HG02678 (cell line): ENCODE results near the gene MAP3K10.
A peak's percentile ranks its signal among the peaks of the same experiment; 100 is the strongest.
"Not testable (repeated sequence)": the region's sequence is repeated elsewhere in the genome, so short reads cannot be mapped to it uniquely, and the experiment has no call there.

Experiments used
- ATAC-seq: cut with Tn5 transposase; IDR thresholded peaks from one replicate; pipeline ENCODE4 v1.9.1; 2021; ENCODE audit warnings: mild to moderate bottlenecking, moderate library complexity; ENCODE audit not compliant: unreplicated experiment

Gene MAP3K10

GRCh38 chr19:40190891-40191835 lies at the start of gene MAP3K10:
TSS of gene MAP3K10 (plus strand) at chr19:40191426. CDS start at chr19:40192032, 606 bp downstream.
- ATAC-seq: peak; percentile 78

- no peak for ATAC-seq
Measured at GRCh38 chr19:40141551-40141950, 49.7 kb upstream of the MAP3K10 start.

GRCh38 chr19:40143612-40144011 lies 47.6 kb upstream of the MAP3K10 start:
- peak; percentile 75 for ATAC-seq

- ATAC-seq: peak; percentile 26
Measured at GRCh38 chr19:40144151-40144550, 47.1 kb upstream of the MAP3K10 start.

- ATAC-seq: no peak
Measured at GRCh38 chr19:40144947-40145748, 46.1 kb upstream of the MAP3K10 start.

- ATAC-seq: not testable (repeated sequence)
Measured at GRCh38 chr19:40145749-40146029, 45.5 kb upstream of the MAP3K10 start.

- no peak for ATAC-seq
Measured at GRCh38 chr19:40147338-40147692, 43.9 kb upstream of the MAP3K10 start.

- no peak for ATAC-seq
Measured at GRCh38 chr19:40147693-40148347, 43.4 kb upstream of the MAP3K10 start.

- no peak for ATAC-seq
Measured at GRCh38 chr19:40149501-40149900, 41.7 kb upstream of the MAP3K10 start.

- ATAC-seq: no peak
Measured at GRCh38 chr19:40150170-40150569, 41.1 kb upstream of the MAP3K10 start.

GRCh38 chr19:40154121-40154680 lies 37.0 kb upstream of the MAP3K10 start:
- ATAC-seq: no peak

- no peak for ATAC-seq
Measured at GRCh38 chr19:40155749-40156265, 35.4 kb upstream of the MAP3K10 start.

GRCh38 chr19:40157059-40157458 lies 34.2 kb upstream of the MAP3K10 start:
- no peak for ATAC-seq

GRCh38 chr19:40159744-40160143 lies 31.5 kb upstream of the MAP3K10 start:
- ATAC-seq: no peak

- ATAC-seq: no peak
Measured at GRCh38 chr19:40162104-40162503, 29.1 kb upstream of the MAP3K10 start.

- peak; percentile 55 for ATAC-seq
Measured at GRCh38 chr19:40163541-40164129, 27.6 kb upstream of the MAP3K10 start.

- ATAC-seq: no peak
Measured at GRCh38 chr19:40165362-40165937, 25.8 kb upstream of the MAP3K10 start.

GRCh38 chr19:40169482-40170302 lies 21.5 kb upstream of the MAP3K10 start:
- ATAC-seq: not testable (repeated sequence)

- ATAC-seq: not testable (repeated sequence)
Measured at GRCh38 chr19:40170303-40170989, 20.8 kb upstream of the MAP3K10 start.
